K562 (cell line): Measurements from ENCODE around the gene ANO1. TPM values are rescaled to one million over a fixed set of nuclear protein-coding genes. Genes with fewer than 3 reads are reported as not detected.

ENCODE experiments used
- ATAC-seq: fragments of 200-7000 bp; cut with Tn5 transposase; 3 replicates; pipeline ENCODE4 v1.9.1; 2020; ENCODE audit warnings: moderate library complexity
- BruUV-seq: library from RNA; stranded (reverse); fragments of 400-500 nt; replicated peaks from 2 replicates; lab custom pipeline; 2021; lab: Mats Ljungman, UMichigan
- CTCF ChIA-PET: fragments of 300-600 bp; formaldehyde crosslinking; extraction: SDS; loops from one replicate; lab custom pipeline; 2021; ENCODE audit warnings: low intra/inter-chr PET ratio; lab: Yijun Ruan, JAX
- POLR2A ChIA-PET: fragments of 300-600, 350-650 bp; sonication (Branson Sonifier 250); formaldehyde crosslinking; extraction: SDS; loops from one replicate; lab custom pipeline; 2021; ENCODE audit warnings: antibody characterized with exemption, inconsistent platforms; lab: Yijun Ruan, JAX
- DNase-seq, 4 experiments: peaks; one replicate each; pipeline versions ENCODE4 v3.0.0 to v3.0.0-alpha.2; 2011 to 2018; ENCODE audit warnings: low spot score in 3 of 4, mixed read lengths in 3 of 4; ENCODE audit errors: extremely low read depth in 1 of 4
- FAIRE-seq: peaks from 2 replicates; lab custom pipeline; 2011; peaks lifted over from hg19 to GRCh38; lab: Jason Lieb, UNC
- H2AFZ ChIP-seq: 2 replicates; pipeline ENCODE4 v1.6.0; 2011; ENCODE audit warnings: low read depth, low read length, control low read depth, inconsistent platforms
- H3K27ac ChIP-seq: fragments of 200-600 bp; 3 replicates; pipeline ENCODE4 v1.8.0; 2011; ENCODE audit warnings: low read depth, mild to moderate bottlenecking, control low read depth, inconsistent platforms, low read length, moderate library complexity, mixed read lengths; ENCODE audit errors: extremely low read depth
- H3K27me3 ChIP-seq, 2 experiments: fragments of 300-600 bp in 1 of 2; 2 replicates in 1 of 2; 3 replicates in 1 of 2; pipeline versions ENCODE4 v1.6.0 to v1.8.0; 2011; ENCODE audit warnings: inconsistent platforms in 2 of 2, low read length in 2 of 2, mild to moderate bottlenecking in 1 of 2, mixed read lengths in 1 of 2, moderate library complexity in 1 of 2; ENCODE audit not compliant: control insufficient read depth in 2 of 2, insufficient read depth in 2 of 2
- H3K36me3 ChIP-seq: fragments of 300-600 bp; 3 replicates; pipeline ENCODE4 v1.8.0; 2011; ENCODE audit warnings: mild to moderate bottlenecking, low read length, inconsistent platforms; ENCODE audit not compliant: control insufficient read depth, insufficient read depth
- H3K4me1 ChIP-seq, 2 experiments: fragments of 200-600 bp in 1 of 2; replicated peaks in 1 of 2; 2 replicates in 1 of 2; 3 replicates in 1 of 2; pipeline versions ENCODE4 v1.5.1 to v1.8.0; 2011; ENCODE audit warnings: inconsistent platforms in 2 of 2, low read length in 2 of 2, mild to moderate bottlenecking in 1 of 2, mixed read lengths in 1 of 2, moderate library complexity in 1 of 2; ENCODE audit not compliant: control insufficient read depth in 2 of 2, insufficient read depth in 2 of 2
- H3K4me2 ChIP-seq: 2 replicates; pipeline ENCODE4 v1.6.1; 2011; ENCODE audit warnings: low read length, control low read depth, inconsistent platforms, mixed read lengths; ENCODE audit not compliant: insufficient read depth
- H3K4me3 ChIP-seq: fragments of 200-600 bp; sonication (generic), shearing (Covaris generic); 2 replicates; pipeline ENCODE4 v1.5.1; 2016; ENCODE audit warnings: control low read depth, inconsistent platforms
- H3K79me2 ChIP-seq: fragments of 200-600 bp; 3 replicates; pipeline ENCODE4 v1.8.0; 2011; ENCODE audit warnings: low read length, inconsistent platforms; ENCODE audit not compliant: control insufficient read depth, insufficient read depth
- H3K9ac ChIP-seq, 2 experiments: 2 replicates each; pipeline versions ENCODE4 v1.6.0 to v1.6.1; 2011; ENCODE audit warnings: low read depth in 2 of 2, low read length in 2 of 2, control low read depth in 1 of 2, inconsistent platforms in 1 of 2, mild to moderate bottlenecking in 1 of 2, mixed read lengths in 1 of 2; ENCODE audit not compliant: insufficient read depth in 1 of 2
- H3K9me1 ChIP-seq: one replicate; pipeline ENCODE4 v1.6.0; 2011; ENCODE audit warnings: inconsistent platforms, mild to moderate bottlenecking, low read length, moderate library complexity; ENCODE audit not compliant: control insufficient read depth, insufficient read depth
- H3K9me3 ChIP-seq: replicated peaks from 2 replicates; pipeline ENCODE4 v1.5.1; 2011; ENCODE audit warnings: low read depth, low read length, inconsistent platforms; ENCODE audit not compliant: control insufficient read depth, insufficient read depth
- H4K20me1 ChIP-seq: replicated peaks from 2 replicates; pipeline ENCODE4 v1.6.1; 2011; ENCODE audit warnings: low read length, inconsistent platforms, mixed read lengths; ENCODE audit not compliant: control insufficient read depth, insufficient read depth
- FOSL1 ChIP-seq: fragments of 200-800 bp; sonication (Bioruptor generic); conservative IDR thresholded peaks from 2 replicates; pipeline ENCODE4 v1.6.1; 2016; ENCODE audit warnings: missing genetic modification characterization, missing compliant biosample characterization
- GATAD2A ChIP-seq: fragments of 450-650 bp; IDR thresholded peaks from 2 replicates; pipeline ENCODE4 v1.6.1; 2017
- NEUROD1 ChIP-seq: fragments of 150-350 bp; IDR thresholded peaks from 2 replicates; pipeline ENCODE4 v1.6.1; 2014; ENCODE audit warnings: borderline replicate concordance, low read length, low read depth; ENCODE audit not compliant: partially characterized antibody
- NR3C1 ChIP-seq: sonication (generic); formaldehyde crosslinking; IDR thresholded peaks from 2 replicates; pipeline ENCODE4 v1.8.1; 2022; ENCODE audit warnings: missing genetic modification reagents
- POU5F1 ChIP-seq: fragments of 150-350 bp; IDR thresholded peaks from 2 replicates; pipeline ENCODE4 v1.6.1; 2014; ENCODE audit warnings: borderline replicate concordance, low read length, low read depth, mild to moderate bottlenecking; ENCODE audit not compliant: partially characterized antibody
- RBM25 ChIP-seq: fragments of 200-400 bp; formaldehyde crosslinking; IDR thresholded peaks from 2 replicates; pipeline ENCODE4 v1.6.1; 2018; ENCODE audit warnings: low read length, low read depth, moderate library complexity; ENCODE audit not compliant: severe bottlenecking
- ZNF3 ChIP-seq: fragments of 250-450 bp; sonication (Bioruptor Pico); IDR thresholded peaks from 2 replicates; pipeline ENCODE4 v1.5.0; 2021; ENCODE audit warnings: mild to moderate bottlenecking, moderate library complexity
- WGBS: fragments of 100-300 bp; shearing (Covaris generic); methylation state at CpG from one replicate; pipeline ENCODE4 v1.1.6; 2016; ENCODE audit warnings: low coverage, mixed read lengths; ENCODE audit not compliant: insufficient coverage; ENCODE audit errors: missing lambda C conversion rate; 5-methylcytosine and 5-hydroxymethylcytosine counted together
- in situ Hi-C: fragments of 300-500 bp; cut with MboI; formaldehyde crosslinking; loops from 4 replicates; pipeline ENCODE4 v1.15.0; 2018; ENCODE audit warnings: inconsistent platforms, mixed read lengths
- intact Hi-C: fragments of 100-400 bp; cut with micrococcal nuclease; formaldehyde crosslinking; loops from 2 replicates; pipeline ENCODE4 v1.14.2; 2022
- polyA plus RNA-seq, 8 experiments: library from polyadenylated mRNA; depleted of rRNA in 4 of 8; stranded (reverse) in 5 of 8; unstranded in 3 of 8; fragments of >200 nt; fragmentation: Nextera tagmentation in 2 of 8; fragmentation: Illumina TruSeq in 1 of 8; extraction: Ambion mirVana in 2 of 8; extraction: Trizol in 1 of 8; gene quantifications; 2 replicates each; pipeline versions ENCODE4 v1.2.1 to v1.2.3, GENCODE V29; 2011 to 2014; ENCODE audit warnings: inconsistent platforms in 1 of 8, missing spikeins in 1 of 8
- total RNA-seq, 7 experiments: library from RNA; depleted of rRNA in 6 of 7; stranded (reverse); fragments of >200 nt in 6 of 7; fragmentation: Illumina TruSeq in 2 of 7; extraction: Trizol in 2 of 7; gene quantifications; 2 replicates each; pipeline versions ENCODE4 v1.2.1 to v1.2.3, GENCODE V29; 2011 to 2021; ENCODE audit warnings: low replicate concordance in 1 of 7
- TF ChIP-seq, protein P1 (sequence below), 2 experiments: IDR thresholded peaks in 1 of 2; conservative IDR thresholded peaks in 1 of 2; 2 replicates each; pipeline ENCODE4 v1.6.1; 2016; ENCODE audit warnings: low read depth in 2 of 2, mild to moderate bottlenecking in 1 of 2, missing compliant biosample characterization in 1 of 2, missing genetic modification characterization in 1 of 2, moderate library complexity in 1 of 2
- TF ChIP-seq, protein P2 (sequence below), 2 experiments: fragments of 450-650 bp; IDR thresholded peaks; 2 replicates each; pipeline ENCODE4 v1.6.1; 2016; ENCODE audit warnings: mild to moderate bottlenecking in 2 of 2, borderline replicate concordance in 1 of 2, low read depth in 1 of 2, moderate library complexity in 1 of 2

ANO1 gene
- total and polyA plus RNA-seq, 9 of the 15 experiments (the other 6 are each of a cell fraction or from before 2014, with no cell fraction given), result not detected

DNA sequence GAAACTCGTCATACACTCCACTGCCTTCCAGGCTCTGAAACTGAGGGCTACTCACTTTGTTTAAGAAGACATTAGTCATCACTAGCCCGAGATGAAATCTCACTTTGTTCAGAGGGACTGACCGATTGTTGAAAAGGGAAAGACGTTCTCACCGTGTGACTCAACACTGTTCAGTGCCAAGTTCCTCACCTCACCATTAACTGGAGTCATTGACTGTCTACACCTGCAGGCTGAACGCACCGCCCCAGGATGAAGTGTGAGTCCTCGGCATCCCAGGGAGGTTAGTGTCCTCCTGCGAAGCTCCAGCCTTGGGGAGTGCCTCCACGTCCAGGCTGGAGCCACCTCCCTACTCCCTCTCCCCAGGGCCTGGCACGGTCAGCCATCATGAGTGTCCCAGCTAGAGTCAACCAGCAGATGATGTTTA, 155.4 kb downstream of the ANO1 start:
- ChIA-PET POLR2A (interaction anchor here (0.7 to 1.0 kb wide), 3 partner anchors 10 to 151 kb away, joined by 3 read pairs; no protein-coding TSS in a partner anchor), CTCF (no interaction called here)
- H3K4me1 ChIP-seq, result peaks cover 4 to 5% of the 10 kb centered on the region in 2 experiments; a peak in 3 of 5 replicates
- H3K79me2 ChIP-seq, result no peaks in the 10 kb centered on the region
- DNase-seq (peak; percentile 33 to 60 (median 40)), ATAC-seq (peak; percentile 75), FAIRE-seq (peak; percentile 74)
- in situ Hi-C loops (no loop called here), intact Hi-C loops (no loop called here)
- no peak overlapping the region for H2AFZ ChIP-seq
- no peaks in the 10 kb centered on the region for H3K36me3 ChIP-seq
- H3K4me2 ChIP-seq, result peak overlapping the region; percentile 23
- no peak overlapping the region for H3K4me3 ChIP-seq
- no peak overlapping the region for H3K27ac ChIP-seq
- H3K9me3 ChIP-seq, result no peaks in the 10 kb centered on the region
- peak overlapping the region in 1 of 2 experiments; percentile 67; a peak in 1 of 4 replicates for H3K9ac ChIP-seq
- peaks cover 0 to 5% of the 10 kb centered on the region in 2 experiments; a peak in 2 of 5 replicates for H3K27me3 ChIP-seq
- 0 out of 2 replicates have a peak, but pooled peaks cover 6% of the 10 kb centered on the region for H4K20me1 ChIP-seq
- BruUV-seq, result no TSS peak
- no peaks in the 10 kb centered on the region for H3K9me1 ChIP-seq
- under 1% methylated on average over 11 of the region's 11 CpGs for WGBS
- TF ChIP-seq ZNF3 (CRISPR knock-in tag) (no peak), NR3C1 (CRISPR knock-in tag) (no peak), GATAD2A (no peak), RBM25 (no peak), FOSL1 (tag) (peak; percentile 98), POU5F1 (no peak), NEUROD1 (peak; percentile 7)
- TF ChIP-seq, protein P1, sequence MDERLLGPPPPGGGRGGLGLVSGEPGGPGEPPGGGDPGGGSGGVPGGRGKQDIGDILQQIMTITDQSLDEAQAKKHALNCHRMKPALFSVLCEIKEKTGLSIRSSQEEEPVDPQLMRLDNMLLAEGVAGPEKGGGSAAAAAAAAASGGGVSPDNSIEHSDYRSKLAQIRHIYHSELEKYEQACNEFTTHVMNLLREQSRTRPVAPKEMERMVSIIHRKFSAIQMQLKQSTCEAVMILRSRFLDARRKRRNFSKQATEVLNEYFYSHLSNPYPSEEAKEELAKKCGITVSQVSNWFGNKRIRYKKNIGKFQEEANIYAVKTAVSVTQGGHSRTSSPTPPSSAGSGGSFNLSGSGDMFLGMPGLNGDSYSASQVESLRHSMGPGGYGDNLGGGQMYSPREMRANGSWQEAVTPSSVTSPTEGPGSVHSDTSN (CRISPR knock-in tag; IDR thresholded peaks at IDR 0.05; ENCODE audit: low read depth), result no peak
- TF ChIP-seq, protein P1 (tag; conservative IDR thresholded peaks at IDR 0.05; ENCODE audit: low read depth), result peak; percentile 29; the same call in 1 of the 2 replicates
- TF ChIP-seq, protein P2, sequence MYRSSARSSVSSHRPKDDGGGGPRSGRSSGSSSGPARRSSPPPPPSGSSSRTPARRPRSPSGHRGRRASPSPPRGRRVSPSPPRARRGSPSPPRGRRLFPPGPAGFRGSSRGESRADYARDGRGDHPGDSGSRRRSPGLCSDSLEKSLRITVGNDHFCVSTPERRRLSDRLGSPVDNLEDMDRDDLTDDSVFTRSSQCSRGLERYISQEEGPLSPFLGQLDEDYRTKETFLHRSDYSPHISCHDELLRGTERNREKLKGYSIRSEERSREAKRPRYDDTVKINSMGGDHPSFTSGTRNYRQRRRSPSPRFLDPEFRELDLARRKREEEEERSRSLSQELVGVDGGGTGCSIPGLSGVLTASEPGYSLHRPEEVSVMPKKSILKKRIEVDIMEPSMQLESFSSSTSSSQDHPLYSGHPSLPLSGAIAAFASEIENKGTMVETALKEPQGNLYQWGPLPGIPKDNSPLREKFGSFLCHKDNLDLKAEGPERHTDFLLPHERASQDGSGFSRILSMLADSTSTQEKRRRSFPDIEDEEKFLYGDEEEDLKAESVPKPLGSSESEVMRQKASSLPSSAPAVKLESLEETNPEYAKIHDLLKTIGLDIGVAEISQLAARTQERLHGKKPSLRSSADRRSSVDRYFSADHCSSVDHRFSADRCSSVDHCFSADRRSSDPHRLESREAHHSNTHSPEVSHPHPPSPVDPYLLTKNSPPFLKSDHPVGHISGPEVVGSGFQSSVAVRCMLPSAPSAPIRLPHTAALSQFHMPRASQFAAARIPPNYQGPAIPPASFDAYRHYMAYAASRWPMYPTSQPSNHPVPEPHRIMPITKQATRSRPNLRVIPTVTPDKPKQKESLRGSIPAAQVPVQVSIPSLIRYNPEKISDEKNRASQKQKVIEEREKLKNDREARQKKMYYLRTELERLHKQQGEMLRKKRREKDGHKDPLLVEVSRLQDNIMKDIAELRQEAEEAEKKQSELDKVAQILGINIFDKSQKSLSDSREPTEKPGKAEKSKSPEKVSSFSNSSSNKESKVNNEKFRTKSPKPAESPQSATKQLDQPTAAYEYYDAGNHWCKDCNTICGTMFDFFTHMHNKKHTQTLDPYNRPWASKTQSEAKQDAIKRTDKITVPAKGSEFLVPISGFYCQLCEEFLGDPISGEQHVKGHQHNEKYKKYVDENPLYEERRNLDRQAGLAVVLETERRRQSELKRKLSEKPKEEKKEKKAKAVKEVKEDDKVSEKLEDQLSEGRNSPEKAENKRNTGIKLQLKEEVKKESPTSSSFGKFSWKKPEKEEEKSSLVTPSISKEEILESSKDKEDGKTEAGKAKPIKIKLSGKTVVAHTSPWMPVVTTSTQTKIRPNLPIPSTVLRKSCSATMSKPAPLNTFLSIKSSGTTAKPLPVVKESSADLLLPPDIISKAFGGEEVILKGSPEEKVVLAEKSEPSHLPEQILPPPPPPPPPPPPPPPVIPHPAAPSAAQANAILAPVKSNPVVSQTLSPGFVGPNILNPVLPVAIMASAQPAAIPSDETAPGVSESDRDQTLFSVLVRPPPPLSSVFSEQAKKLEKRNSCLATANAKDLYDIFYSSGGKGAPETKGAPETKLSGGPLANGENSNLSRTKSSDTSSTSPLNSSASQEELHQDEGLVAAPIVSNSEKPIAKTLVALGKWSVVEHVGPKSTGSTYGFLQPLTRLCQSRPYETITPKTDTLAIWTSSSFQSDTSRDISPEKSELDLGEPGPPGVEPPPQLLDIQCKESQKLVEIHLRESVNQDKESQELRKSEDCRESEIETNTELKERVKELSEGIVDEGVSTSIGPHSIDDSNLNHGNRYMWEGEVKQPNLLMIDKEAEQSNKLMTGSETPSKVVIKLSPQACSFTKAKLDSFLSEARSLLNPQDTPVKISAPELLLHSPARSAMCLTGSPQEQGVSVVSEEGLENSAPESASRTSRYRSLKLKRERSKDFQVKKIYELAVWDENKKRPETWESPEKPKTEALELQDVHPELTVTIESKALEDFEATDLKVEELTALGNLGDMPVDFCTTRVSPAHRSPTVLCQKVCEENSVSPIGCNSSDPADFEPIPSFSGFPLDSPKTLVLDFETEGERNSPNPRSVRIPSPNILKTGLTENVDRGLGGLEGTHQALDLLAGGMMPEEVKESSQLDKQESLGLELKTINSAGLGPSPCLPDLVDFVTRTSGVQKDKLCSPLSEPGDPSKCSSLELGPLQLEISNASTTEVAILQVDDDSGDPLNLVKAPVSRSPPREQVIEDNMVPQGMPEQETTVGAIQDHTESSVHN (IDR thresholded peaks at IDR 0.05; ENCODE audit: borderline replicate concordance in 1 of 2, low read depth in 1 of 2), result no peak
